HL-60 (cell line): Measurements from ENCODE around the gene PEX6.

Source experiments
- GABPA ChIP-seq: IDR thresholded peaks from 2 replicates; pipeline ENCODE4 v1.6.1; 2012; ENCODE audit warnings: low read depth
- POLR2AphosphoS5 ChIP-seq: IDR thresholded peaks from 2 replicates; pipeline ENCODE4 v1.6.1; 2012; ENCODE audit warnings: low read depth
- SPI1 ChIP-seq: IDR thresholded peaks from 2 replicates; pipeline ENCODE4 v1.6.1; 2012; ENCODE audit warnings: low read depth, mild to moderate bottlenecking, borderline replicate concordance
- TF ChIP-seq, protein P1 (sequence below): IDR thresholded peaks from one replicate; pipeline ENCODE4 v1.5.1; 2011; ENCODE audit warnings: low read length, control low read depth, inconsistent platforms; ENCODE audit not compliant: insufficient read depth
- TF ChIP-seq, protein P2 (sequence below): IDR thresholded peaks from 2 replicates; pipeline ENCODE4 v1.6.1; 2012; ENCODE audit warnings: low read depth; ENCODE audit not compliant: insufficient replicate concordance

DNA sequence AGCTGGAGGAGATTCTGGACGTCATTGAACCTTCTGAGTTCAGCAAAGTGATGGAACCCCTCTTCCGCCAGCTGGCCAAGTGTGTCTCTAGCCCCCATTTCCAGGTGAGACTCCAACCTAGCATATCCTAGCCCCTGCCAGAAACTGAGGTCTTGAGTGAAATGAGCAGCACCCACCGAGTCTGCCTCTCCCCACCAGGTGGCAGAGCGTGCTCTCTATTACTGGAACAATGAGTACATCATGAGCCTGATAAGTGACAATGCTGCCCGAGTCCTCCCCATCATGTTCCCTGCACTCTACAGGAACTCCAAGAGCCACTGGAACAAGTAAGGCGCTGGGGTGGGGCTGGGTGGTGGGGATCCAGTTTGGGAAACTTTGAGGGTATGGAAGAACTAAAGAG, 30.1 kb upstream of the PEX6 start:
- TF ChIP-seq, protein P1, sequence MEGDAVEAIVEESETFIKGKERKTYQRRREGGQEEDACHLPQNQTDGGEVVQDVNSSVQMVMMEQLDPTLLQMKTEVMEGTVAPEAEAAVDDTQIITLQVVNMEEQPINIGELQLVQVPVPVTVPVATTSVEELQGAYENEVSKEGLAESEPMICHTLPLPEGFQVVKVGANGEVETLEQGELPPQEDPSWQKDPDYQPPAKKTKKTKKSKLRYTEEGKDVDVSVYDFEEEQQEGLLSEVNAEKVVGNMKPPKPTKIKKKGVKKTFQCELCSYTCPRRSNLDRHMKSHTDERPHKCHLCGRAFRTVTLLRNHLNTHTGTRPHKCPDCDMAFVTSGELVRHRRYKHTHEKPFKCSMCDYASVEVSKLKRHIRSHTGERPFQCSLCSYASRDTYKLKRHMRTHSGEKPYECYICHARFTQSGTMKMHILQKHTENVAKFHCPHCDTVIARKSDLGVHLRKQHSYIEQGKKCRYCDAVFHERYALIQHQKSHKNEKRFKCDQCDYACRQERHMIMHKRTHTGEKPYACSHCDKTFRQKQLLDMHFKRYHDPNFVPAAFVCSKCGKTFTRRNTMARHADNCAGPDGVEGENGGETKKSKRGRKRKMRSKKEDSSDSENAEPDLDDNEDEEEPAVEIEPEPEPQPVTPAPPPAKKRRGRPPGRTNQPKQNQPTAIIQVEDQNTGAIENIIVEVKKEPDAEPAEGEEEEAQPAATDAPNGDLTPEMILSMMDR, result peak; percentile 76
- no peak for TF ChIP-seq SPI1
- TF ChIP-seq POLR2AphosphoS5, result no peak
- TF ChIP-seq GABPA, result no peak
- TF ChIP-seq, protein P2, sequence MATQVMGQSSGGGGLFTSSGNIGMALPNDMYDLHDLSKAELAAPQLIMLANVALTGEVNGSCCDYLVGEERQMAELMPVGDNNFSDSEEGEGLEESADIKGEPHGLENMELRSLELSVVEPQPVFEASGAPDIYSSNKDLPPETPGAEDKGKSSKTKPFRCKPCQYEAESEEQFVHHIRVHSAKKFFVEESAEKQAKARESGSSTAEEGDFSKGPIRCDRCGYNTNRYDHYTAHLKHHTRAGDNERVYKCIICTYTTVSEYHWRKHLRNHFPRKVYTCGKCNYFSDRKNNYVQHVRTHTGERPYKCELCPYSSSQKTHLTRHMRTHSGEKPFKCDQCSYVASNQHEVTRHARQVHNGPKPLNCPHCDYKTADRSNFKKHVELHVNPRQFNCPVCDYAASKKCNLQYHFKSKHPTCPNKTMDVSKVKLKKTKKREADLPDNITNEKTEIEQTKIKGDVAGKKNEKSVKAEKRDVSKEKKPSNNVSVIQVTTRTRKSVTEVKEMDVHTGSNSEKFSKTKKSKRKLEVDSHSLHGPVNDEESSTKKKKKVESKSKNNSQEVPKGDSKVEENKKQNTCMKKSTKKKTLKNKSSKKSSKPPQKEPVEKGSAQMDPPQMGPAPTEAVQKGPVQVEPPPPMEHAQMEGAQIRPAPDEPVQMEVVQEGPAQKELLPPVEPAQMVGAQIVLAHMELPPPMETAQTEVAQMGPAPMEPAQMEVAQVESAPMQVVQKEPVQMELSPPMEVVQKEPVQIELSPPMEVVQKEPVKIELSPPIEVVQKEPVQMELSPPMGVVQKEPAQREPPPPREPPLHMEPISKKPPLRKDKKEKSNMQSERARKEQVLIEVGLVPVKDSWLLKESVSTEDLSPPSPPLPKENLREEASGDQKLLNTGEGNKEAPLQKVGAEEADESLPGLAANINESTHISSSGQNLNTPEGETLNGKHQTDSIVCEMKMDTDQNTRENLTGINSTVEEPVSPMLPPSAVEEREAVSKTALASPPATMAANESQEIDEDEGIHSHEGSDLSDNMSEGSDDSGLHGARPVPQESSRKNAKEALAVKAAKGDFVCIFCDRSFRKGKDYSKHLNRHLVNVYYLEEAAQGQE, result no peak
